ENCODE measurements around the gene KRIT1. TPM values are rescaled to one million over a fixed set of nuclear protein-coding genes. Genes with fewer than 3 reads are reported as not detected.

KRIT1 gene
- total and polyA plus RNA-seq, 2 of the 13 experiments (the other 11 are each of a cell fraction or from before 2014, with no cell fraction given): 29.4 to 37.7 TPM

DNA sequence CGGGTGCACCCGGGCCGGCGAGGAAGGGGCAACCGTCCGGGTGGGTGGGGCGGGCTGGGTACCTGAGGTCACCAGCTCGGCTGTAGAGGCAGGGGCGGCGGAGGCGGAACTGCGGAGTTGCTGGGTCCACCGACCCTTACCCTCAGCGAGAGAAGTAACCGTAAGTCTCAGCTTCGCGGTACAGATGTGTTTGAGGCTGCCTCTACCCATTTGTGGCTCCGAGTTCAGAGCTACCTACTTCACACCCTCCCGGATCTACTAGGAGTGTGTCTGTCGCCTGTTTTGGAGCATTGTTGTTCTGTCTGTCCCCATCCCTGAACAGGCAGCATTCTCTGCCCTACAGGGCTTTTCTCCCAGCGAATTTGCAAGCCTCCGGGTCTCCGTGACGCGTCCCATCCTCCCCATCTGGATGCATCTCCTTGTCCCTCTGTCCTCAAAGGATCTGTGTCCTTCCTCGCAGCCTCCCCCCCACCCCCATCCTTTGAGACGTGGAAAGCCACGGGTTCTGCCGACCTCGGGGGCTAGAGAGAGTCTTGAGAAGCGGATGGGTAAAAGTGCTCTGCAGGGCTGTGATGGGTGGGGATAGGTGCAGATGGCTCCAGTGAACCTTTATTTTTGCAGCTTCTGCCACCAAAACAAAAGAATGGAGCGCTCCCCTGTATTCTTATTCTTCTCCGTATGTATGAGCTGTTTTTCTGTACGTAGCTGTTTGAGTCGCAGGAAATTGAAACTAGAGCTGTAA is 817 bp upstream of the KRIT1 start (continued):
- TF ChIP-seq ATF2 (CRISPR knock-in tag; IDR thresholded peaks at IDR 0.05) (no peak), ZNF432 (CRISPR knock-in tag; IDR thresholded peaks at IDR 0.05; ENCODE audit: borderline replicate concordance) (no peak), ZNF292 (CRISPR knock-in tag; IDR thresholded peaks at IDR 0.05; ENCODE audit: borderline replicate concordance, low read depth) (peak; percentile 61; the same call in 1 of the 2 replicates), MIXL1 (CRISPR knock-in tag; IDR thresholded peaks at IDR 0.05) (no peak), NR2F6 (IDR thresholded peaks at IDR 0.05) (no peak), NR2F6 (CRISPR knock-in tag; IDR thresholded peaks at IDR 0.05) (no peak), ZNF547 (CRISPR knock-in tag; IDR thresholded peaks at IDR 0.05) (no peak), AHR (CRISPR knock-in tag; IDR thresholded peaks at IDR 0.05) (no peak), ZHX1 (CRISPR knock-in tag; IDR thresholded peaks at IDR 0.05; ENCODE audit: low read depth) (no peak), ETV5 (CRISPR knock-in tag; IDR thresholded peaks at IDR 0.05; ENCODE audit: borderline replicate concordance) (0 out of 2 replicates have a peak, but pooled peaks have one; percentile 10), FOSL1 (CRISPR knock-in tag; IDR thresholded peaks at IDR 0.05; ENCODE audit: borderline replicate concordance) (no peak), PBX3 (CRISPR knock-in tag; IDR thresholded peaks at IDR 0.05; ENCODE audit: borderline replicate concordance) (no peak), TCF12 (IDR thresholded peaks at IDR 0.05) (no peak), TCF12 (CRISPR knock-in tag; IDR thresholded peaks at IDR 0.05) (no peak), PRMT3 (CRISPR knock-in tag; IDR thresholded peaks at IDR 0.05; ENCODE audit: borderline replicate concordance, low read depth) (0 out of 2 replicates have a peak, but pooled peaks have one; percentile 50), ZNF333 (CRISPR knock-in tag; IDR thresholded peaks at IDR 0.05; ENCODE audit: borderline replicate concordance) (0 out of 2 replicates have a peak, but pooled peaks have one; percentile 8), MAZ (IDR thresholded peaks at IDR 0.05; ENCODE audit: borderline replicate concordance, low read depth, low read length) (0 out of 2 replicates have a peak, but pooled peaks have one; percentile 3), MAZ (CRISPR knock-in tag; IDR thresholded peaks at IDR 0.05; ENCODE audit: low read depth) (no peak), ZNF343 (CRISPR knock-in tag; IDR thresholded peaks at IDR 0.05) (no peak), ZNF589 (CRISPR knock-in tag; conservative IDR thresholded peaks at IDR 0.05) (no peak)
- TF ChIP-seq, protein P1, sequence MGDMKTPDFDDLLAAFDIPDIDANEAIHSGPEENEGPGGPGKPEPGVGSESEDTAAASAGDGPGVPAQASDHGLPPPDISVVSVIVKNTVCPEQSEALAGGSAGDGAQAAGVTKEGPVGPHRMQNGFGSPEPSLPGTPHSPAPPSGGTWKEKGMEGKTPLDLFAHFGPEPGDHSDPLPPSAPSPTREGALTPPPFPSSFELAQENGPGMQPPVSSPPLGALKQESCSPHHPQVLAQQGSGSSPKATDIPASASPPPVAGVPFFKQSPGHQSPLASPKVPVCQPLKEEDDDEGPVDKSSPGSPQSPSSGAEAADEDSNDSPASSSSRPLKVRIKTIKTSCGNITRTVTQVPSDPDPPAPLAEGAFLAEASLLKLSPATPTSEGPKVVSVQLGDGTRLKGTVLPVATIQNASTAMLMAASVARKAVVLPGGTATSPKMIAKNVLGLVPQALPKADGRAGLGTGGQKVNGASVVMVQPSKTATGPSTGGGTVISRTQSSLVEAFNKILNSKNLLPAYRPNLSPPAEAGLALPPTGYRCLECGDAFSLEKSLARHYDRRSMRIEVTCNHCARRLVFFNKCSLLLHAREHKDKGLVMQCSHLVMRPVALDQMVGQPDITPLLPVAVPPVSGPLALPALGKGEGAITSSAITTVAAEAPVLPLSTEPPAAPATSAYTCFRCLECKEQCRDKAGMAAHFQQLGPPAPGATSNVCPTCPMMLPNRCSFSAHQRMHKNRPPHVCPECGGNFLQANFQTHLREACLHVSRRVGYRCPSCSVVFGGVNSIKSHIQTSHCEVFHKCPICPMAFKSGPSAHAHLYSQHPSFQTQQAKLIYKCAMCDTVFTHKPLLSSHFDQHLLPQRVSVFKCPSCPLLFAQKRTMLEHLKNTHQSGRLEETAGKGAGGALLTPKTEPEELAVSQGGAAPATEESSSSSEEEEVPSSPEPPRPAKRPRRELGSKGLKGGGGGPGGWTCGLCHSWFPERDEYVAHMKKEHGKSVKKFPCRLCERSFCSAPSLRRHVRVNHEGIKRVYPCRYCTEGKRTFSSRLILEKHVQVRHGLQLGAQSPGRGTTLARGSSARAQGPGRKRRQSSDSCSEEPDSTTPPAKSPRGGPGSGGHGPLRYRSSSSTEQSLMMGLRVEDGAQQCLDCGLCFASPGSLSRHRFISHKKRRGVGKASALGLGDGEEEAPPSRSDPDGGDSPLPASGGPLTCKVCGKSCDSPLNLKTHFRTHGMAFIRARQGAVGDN (CRISPR knock-in tag; IDR thresholded peaks at IDR 0.05): no peak
